T-helper 2 cell treated with Interferon-gamma antibody and Interleukin-4, amounts not matched to agents 100 ng/mL and 5 ng/mL, for 36 hours (primary cell): Measurements from ENCODE around the gene ESRRA. TPM values are rescaled to one million over a fixed set of nuclear protein-coding genes. Genes with fewer than 3 reads are reported as not detected.
"Not testable (repeated sequence)": the region's sequence is repeated elsewhere in the genome, so short reads cannot be mapped to it uniquely, and the experiment has no call there.

Source experiments
- intact Hi-C: fragments of 100-400 bp; cut with micrococcal nuclease; formaldehyde crosslinking; loops from one replicate; pipeline ENCODE4 v1.15.1; 2023
- total RNA-seq: library from RNA; stranded (reverse); gene quantifications from 2 replicates; pipeline ENCODE4 v1.2.3, GENCODE V29; 2022

ESRRA gene
- total RNA-seq, 1 donor from 2014 or later: 47.6 TPM

DNA sequence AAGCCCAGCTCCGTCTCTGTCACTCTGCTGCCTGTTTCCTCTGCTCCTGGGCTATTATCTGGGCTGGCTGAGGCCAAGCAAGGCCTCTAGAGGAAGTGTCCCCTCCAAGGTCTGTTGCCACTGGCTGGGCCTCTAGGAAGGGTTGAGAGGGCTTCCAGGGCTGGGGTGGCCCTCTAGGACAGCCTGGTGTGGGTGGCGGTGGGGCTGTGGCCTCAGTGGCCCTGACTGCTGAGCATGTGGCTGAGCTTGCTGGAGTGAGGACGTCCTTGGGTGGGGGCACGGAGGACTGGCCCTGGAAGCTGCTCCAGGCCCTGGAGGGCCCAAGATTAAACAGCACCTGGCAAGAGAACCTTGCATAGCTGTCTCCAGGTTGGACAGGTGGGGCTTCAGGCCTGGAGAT is 18.7 kb downstream of the ESRRA start:
- intact Hi-C loops: not testable (repeated sequence)

DNA sequence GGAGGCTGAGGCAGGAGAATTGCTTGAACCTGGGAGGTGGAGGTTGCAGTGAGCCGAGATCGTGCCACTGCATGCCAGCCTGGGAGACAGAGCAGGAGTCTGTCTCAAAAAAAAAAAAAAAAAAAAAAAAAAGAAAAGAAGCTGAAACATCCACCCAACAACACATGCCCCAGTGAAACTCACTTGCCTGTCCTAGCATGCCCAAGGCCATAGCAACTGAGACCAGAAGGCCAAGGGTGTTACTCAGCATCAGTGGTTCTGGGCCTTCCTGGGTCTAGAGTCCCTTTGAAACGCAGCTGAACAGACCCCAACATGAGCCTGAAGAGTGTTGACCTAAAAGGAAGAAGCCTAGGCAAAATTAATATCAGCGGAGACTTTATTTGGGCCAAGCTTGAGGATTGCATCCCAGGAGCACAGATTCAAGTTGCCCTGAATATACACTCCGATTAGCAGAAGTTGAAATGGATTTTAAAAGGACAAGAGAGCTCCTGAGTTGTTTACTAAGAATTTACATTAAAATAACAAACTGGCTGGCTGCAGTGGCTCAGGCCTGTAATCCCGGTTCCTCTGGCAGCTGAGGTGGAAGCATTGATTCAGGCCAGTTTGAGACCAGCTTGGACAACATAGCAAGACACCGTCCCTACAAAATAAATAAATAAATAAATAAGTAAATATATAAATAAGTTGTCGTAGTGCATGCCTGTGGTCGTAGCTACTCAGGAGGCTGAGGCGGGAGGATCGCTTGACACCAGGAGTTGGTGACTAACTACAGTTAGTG is 19.6 kb downstream of the ESRRA start:
- intact Hi-C loops: no loop called here

DNA sequence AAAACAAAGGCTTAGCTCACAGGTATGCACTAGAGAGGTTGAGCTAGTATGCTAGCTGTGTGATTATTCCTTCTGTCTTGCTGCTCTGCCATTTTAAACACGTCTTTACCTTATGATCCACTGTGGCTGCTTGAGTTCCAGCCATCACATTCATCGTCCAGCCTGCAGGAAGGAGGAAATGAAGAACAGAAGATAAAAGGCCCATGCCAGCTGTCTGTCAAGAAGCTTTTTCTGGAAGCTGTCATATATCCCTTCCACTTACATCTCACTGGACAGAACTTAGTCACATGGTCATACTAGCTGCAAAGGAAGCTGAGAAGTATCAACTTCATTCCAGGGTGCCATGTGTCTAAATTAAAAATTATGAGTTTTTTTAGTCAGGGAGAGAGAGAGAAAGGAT is 22.1 kb downstream of the ESRRA start:
- intact Hi-C loops: no loop called here

DNA sequence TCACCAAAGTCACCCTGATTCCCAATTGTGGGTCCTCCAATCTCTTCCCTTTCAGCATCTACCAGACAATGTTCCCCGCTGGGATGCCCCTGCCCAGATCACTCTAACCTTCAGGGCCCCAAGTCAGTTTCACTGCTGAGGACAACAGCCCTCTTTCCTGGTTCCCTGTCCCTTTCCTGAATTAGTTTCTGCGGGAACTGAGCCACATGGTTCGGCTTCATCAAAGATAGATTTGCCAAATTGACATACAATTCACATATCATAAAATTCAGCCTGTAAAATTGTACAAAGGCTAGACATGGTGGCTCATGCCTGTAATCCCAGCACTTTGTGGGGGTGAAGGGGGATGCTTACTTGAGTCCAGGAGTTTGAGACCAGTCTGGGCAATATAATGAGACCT is 22.7 kb downstream of the ESRRA start:
- intact Hi-C loops: no loop called here

DNA sequence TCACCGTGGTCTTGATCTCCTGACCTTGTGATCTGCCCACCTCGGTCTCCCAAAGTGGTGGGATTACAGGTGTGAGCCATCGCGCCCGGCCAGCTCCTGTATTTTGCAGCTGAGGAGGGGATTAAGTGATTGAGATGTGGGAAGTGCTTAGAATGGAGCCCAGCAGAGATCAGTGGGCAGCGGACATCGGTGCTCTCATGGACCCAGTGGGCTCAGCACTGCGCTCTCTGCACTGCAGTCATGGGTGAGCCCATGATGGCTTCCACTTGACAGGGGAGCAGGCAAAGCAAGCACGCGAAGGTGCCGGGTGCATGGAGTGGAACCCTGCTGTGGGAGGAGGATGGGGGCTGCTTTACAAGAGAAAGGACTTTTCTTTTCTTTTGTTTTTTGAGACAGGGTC is 25.6 kb downstream of the ESRRA start:
- intact Hi-C loops: loop anchor here (1.0 kb wide), 1 partner anchor 14 kb away; the partner anchor contains the start of gene TRMT112

DNA sequence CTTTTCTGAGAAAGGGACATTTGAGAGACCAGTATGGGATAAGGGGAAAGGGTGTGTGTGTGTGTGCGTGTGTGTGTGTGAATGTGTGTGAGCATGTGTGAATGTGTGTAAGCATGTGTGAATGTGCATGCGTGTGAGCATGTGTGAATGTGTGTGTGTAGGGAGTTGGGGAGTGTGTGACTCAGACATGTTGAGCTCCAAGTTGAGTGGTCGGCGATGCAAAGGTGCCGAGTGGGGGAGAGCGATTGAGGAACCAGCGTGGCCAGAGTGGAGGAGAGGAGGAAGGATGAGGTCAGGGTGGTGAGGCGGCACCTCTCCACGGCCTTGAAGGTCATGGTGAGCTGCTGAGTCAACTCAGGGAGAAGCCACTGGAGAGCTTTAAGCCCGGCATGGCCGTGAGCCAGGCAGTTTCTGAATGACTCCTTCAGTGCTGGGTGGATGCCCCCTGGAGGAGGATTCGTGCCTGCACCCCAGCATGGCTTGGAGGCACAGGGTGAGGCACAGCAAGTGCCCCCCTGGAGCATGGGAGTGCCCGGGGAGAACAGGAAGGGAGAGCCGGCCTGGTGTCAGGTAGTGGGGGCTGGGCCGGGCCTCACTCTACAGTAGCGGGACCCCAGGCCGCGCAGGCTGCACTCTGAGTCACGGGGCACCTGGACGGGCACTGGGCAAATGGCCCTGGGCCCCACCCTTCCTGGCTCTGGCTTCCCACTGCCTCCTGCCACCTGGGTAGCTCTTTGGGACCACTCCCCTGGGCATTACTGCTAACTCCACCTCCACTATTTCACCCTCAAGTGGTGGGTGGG is 26.4 kb downstream of the ESRRA start:
- intact Hi-C loops: loop anchor here (1.0 kb wide), 1 partner anchor 14 kb away; the partner anchor contains the start of gene TRMT112

DNA sequence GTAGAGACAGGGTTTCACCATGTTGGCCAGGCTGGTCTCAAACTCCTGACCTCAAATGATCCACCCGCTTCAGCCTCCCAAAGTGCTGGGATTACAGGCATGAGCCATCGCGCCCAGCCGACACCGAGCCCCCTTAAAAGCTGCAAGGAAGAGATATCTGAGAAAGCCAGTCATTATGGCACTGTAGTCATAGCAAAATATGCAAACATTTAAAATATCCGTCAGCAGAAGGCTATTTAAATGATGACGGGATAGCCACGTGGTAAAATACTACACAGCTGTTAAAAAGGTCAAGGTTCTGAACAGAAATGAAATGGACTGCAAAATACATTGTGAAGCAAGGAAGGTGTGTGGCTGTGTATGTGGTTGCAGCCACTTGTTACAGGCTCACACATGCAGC is 28.2 kb downstream of the ESRRA start:
- intact Hi-C loops: no loop called here

DNA sequence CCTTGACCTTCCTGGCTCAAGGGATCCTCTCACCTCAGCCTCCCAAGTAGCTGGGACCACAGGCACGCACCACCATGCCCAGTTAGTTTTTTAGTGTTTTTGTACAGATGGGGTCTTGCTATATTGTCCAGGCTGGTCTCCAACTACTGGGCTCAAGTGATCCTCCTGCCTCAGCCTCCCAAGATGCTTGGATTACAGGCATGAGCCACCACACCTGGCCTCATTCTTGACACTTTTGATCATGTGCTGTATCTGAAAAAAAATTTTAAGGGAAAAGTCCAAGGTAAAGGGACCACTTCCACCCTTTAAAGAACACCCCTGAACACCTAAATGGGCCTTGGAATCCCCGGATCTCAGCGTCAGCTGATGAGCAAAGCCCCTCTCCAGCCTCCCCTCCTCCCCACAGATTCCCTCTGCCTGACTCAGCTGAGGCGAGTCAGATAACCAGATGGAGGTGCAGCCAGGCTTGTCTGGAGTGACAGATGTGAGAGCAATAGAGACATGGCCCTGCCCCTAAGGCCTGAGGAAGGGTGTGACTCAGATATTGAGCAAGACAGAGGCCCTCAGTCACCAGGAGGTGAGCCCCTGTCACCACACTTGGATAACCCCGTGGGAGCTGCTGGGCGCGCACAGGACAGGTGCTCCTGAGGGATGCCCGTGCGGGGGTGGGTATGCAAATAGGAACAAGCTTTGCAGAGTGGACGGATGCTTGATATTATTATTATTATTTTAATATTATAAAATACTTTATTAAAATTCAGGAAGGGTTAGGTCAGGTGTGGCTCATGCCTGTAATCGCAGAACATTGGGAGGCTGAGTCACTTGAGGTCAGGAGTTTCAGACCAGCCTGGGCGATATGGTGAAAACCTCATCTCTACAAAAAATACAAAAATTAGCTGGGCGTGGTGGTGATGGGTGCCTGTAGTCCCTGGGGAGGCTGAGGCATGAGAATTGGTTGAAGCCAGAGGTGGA is 29.7 kb downstream of the ESRRA start:
- intact Hi-C loops: no loop called here

DNA sequence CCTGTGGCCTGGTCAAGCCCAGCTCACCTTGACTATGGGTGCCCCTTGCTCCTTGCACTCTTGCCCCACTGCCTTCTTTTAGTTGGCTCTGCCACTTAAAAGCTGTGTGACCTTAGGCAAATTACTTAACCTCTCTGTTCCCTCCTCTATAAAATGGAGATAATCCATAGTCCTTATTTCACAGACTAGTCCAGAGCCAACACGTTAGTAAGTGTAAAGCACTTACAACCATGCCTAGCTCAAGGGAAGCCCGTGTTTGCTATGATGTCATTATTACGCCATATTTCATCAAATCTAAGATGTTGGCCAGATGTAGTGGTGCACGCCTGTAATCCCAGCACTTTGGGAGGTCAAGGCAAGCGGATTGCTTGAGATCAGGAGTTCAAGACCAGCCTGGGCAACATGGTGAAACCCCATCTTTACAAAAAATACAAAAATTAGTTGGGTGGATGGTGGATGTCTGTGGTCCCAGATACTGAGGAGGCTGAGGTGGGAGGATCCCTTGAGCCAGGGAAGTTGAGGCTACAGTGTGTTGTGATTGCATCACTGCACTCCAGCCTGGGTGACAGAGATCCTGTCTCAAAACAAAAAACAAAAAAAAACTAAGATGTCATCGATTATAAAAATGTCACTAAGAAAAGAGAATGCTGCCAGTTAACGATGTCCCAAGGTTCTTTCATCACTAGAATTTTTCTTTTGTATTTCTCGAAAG is 32.4 kb downstream of the ESRRA start:
- intact Hi-C loops: no loop called here

DNA sequence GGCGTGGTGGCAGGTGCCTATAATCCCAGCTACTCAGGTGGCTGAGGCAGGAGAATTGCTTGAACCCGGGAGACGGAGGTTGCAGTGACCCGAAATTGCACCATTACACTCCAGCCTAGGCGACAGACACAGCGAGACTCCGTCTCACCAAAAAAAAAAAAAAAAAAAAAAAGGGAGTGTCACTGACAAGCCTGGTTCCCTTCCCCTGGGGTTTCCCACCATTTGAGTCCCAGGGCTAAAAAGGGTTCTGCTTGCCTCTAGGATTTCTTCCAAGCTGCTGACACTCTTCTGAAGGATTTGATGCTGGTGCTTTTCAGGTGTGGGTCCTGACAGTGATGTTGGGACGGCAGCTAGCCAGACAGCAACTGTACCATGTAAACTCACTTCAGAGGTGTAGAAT is 33.4 kb downstream of the ESRRA start:
- intact Hi-C loops: no loop called here

DNA sequence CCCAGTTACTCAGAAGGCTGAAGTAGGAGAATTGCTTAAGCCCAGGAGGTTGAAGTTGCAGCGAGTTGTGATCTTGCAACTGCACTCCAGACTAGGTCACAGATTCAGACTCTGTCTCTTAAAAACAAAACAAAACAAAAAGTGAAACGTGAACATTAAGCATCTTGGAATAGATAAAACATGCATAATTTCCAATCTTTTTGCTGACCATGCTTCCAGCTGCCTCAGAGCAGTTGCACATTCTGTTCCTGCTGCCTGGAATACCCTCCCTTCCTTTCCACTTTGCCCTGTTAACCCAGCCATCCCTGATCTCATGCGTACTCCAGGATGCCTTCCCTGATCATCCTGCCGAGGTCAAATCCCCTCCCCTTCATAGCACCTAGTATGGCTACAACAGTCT is 34.0 kb downstream of the ESRRA start:
- intact Hi-C loops: no loop called here

DNA sequence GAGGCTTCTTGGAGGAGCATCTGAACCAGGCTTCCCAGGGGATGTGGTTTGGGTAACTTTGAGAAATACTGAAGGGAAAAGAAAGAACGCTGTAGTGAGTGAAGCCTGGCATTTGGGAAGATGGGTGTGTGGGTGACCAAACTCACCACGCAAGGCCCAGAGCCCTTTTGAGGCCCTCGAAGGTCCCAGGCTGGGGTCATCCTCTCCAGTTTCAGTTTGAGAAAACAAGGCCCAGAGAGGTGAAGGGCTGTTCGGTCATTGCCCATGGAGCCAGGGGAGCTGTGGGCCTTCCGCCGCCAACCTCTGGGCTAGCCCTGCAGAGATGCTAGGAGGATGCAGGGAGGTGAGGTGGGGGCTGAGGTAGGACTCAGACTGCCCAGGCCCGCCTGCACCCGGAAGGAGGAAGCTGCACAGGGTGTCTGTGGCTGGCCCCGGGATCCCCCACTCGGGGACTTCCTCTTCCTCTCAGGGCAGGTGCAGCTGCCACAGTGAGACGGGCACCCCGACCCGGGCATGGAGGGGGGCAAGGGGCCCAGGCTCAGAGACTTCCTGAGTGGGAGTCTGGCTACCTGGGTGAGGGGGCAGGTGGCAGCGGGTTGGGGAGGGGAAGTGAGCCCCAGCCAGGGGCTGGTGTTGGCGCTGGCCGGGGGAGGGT is 34.6 kb downstream of the ESRRA start, which contains the start of gene CCDC88B:
Gene CCDC88B (plus strand): TSS at position 451 of the 655 bp plus-strand sequence. CDS start 63 bp downstream, at position 514.
- intact Hi-C loops: loop anchor here (1.0 kb wide), 1 partner anchor 70 kb away; no protein-coding TSS in a partner anchor

DNA sequence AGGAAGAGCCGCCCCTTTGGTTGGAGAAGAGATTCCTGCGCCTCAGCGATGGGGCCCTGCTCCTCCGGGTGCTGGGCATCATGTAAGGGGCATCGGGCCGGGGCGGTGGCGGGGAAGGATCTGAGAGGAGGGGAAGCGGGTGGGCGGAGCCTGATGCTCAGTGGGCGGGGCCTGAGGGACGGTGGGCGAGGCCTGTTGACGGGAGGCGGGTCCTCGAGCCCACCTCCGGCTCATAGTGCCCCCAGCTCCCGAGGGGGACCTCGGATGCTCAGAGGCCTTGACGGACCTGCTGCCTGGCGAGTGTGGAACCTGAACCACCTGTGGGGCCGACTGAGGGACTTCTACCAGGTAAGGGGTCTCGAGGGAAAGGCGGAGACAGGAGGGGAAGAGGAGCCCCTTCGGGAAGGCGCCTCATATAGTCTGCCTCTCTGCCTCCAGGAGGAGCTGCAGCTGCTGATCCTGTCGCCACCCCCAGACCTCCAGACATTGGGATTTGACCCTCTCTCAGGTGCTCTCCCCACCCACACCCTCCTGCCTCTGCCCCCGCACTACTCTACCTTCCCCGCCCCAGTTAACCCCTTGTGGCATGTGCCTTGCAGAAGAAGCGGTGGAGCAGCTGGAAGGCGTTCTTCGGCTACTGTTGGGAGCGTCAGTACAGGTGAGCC is 35.5 kb downstream of the ESRRA start:
- intact Hi-C loops: loop anchor here (1.0 kb wide), 1 partner anchor 71 kb away; no protein-coding TSS in a partner anchor

DNA sequence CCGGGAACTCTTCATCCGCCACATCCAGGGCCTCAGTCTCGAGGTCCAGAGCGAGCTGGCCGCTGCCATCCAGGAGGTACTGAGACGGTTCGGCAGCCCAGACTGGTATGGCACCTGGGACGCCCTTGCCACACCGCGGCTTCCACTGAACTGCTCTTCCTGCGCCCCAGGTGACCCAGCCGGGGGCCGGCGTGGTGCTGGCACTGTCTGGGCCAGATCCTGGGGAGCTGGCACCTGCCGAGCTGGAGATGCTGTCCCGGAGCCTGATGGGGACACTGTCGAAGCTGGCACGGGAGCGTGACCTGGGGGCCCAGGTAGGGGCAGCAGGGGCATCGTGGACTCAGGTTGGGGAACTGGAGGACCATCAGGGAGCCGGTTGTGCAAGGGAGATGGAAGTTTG is 36.1 kb downstream of the ESRRA start:
- intact Hi-C loops: no loop called here

DNA sequence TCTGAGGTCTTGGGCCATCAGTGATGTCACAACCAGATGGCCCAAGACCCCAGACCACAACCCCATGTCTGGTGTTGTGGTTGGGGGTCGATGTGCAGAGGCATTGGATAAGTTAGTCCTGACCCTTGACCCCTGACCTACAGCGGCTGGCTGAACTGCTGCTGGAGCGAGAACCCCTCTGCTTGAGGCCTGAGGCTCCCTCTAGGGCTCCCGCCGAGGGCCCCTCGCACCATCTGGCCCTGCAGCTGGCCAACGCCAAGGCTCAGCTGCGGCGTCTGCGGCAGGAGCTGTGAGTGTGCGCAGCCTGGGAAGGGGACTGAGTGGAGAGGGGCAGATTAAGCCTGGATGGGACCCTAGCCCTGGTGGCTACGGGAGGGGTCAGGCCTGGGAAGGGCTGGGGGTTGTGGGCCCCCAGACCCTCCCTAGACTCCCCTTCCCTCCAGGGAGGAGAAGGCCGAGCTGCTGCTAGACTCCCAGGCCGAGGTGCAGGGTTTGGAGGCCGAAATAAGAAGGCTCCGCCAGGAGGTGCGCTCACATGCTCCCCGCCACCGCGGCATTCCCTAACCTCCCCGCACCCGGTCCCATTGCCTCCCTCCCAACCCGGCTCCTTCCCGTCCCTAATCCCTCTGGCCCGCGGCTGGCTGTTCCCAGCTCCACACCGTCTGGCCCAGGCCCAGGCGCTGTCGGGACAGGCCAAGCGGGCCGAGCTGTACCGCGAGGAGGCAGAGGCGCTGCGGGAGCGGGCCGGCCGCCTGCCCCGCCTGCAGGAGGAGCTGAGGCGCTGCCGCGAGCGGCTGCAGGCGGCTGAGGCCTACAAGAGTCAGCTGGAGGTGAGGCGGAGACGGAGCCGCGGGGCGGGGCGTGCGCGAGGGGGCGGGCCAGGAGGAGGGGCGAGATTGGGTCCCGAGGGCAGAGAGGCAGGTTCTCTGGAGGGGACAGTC is 36.8 kb downstream of the ESRRA start:
- intact Hi-C loops: loop anchor here (1.0 kb wide), 3 partner anchors 17 to 37 kb away; partner anchors contain the start of genes ESRRA, RPS6KA4 and TRMT112

DNA sequence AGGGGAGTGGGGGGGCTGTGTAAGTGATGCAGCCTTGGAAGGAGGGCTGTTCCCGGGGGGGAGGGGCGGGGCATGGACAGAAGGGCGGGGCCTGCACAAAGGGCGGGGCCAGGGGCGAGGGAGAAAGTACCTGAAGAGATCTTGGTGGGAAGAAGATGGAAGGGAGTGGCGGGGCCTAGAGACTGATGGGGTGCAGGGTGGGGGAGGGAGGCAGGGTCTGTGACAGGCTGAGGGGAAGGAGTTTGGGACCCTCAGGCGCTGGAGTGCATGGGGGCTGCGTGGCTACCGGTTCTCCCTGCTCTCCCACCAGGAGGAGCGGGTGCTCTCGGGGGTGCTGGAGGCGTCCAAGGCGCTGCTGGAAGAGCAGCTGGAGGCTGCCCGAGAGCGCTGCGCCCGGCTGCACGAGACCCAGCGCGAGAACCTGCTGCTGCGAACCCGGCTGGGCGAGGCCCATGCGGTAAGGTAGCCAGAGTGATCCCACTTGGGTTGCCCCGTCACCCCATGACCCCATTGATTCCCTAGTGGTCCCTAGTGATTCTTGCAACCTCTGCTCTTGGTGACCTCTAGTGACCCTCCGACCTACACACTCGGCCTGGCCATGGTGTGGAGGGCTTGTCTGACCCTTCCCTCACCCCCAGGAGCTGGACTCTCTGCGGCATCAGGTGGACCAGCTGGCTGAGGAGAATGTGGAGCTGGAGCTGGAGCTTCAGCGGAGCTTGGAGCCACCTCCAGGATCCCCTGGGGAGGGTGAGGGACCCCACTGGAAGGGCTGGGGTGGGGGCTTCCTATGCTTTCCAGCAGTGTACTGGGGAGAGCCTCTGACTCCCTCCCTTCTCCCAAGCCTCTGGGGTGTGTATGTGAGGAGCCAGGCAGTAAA is 37.8 kb downstream of the ESRRA start:
- intact Hi-C loops: loop anchor here (1.0 kb wide), 3 partner anchors 16 to 38 kb away; partner anchors contain the start of genes ESRRA, RPS6KA4 and TRMT112
